NT2/D1 (cell line): Measurements from ENCODE around the gene CDKN2B-AS1.

Source experiments
- SUZ12 ChIP-seq: IDR thresholded peaks from 2 replicates; pipeline ENCODE4 v1.6.1; 2011; ENCODE audit not compliant: insufficient read length, insufficient read depth; ENCODE audit errors: extremely low read depth
- YY1 ChIP-seq: IDR thresholded peaks from 2 replicates; pipeline ENCODE4 v1.6.1; 2011; ENCODE audit not compliant: insufficient read length, insufficient read depth
- ZNF274 ChIP-seq: IDR thresholded peaks from 2 replicates; pipeline ENCODE4 v1.6.1; 2011; ENCODE audit warnings: mild to moderate bottlenecking, low read depth, low read length

DNA sequence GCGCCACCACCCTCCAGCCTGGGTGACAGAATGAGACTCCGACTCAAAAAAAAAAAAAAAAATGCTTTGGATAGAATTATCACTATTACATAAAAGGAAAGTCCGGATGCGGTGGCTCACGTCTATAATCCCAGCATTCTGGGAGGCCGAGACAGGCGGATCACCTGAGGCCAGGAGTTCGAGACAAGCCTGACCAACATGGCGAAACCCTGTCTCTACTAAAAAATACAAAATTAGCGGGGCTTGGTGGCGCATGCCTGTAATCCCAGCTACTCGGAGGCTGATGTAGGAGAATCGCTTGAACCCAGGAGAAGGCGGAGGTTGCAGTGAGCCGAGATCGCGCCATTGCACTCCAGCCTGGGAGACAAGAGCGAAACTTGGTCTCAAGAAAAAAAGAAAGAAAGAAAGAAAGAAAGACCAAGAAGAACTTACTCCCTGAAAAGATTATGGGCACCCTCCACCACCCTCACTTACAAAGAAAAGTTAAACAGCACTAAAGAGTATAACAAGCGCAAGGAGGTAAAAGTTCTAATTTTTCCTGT, 18.2 kb upstream of the CDKN2B-AS1 start:
- no peak for TF ChIP-seq ZNF274
- no peak for TF ChIP-seq SUZ12
- TF ChIP-seq YY1, result no peak
